KOPT-K1 (cell line): Measurements from ENCODE around the gene COLEC12.

Source experiments
- H3K27ac ChIP-seq: fragments of 200-600 bp; sonication (generic); 2 replicates; pipeline ENCODE4 v1.5.1; 2016; ENCODE audit warnings: antibody characterized with exemption, mild to moderate bottlenecking, low read depth, low read length; ENCODE audit not compliant: poor library complexity, severe bottlenecking
- H3K36me3 ChIP-seq: fragments of 200-600 bp; sonication (generic); 2 replicates; pipeline ENCODE4 v1.5.1; 2017; ENCODE audit warnings: antibody characterized with exemption, mild to moderate bottlenecking, low read length, moderate library complexity; ENCODE audit not compliant: insufficient read depth
- H3K9me3 ChIP-seq: fragments of 200-600 bp; sonication (generic); 2 replicates; pipeline ENCODE4 v1.5.1; 2017; ENCODE audit warnings: antibody characterized with exemption, low read length, mild to moderate bottlenecking; ENCODE audit not compliant: insufficient read depth, poor library complexity, severe bottlenecking

COLEC12 gene

GRCh38 chr18:369224-370015 lies 131.1 kb downstream of the COLEC12 start:
- H3K9me3 ChIP-seq = no peaks in the 10 kb centered on the region
- no peak overlapping the region for H3K27ac ChIP-seq
- H3K36me3 ChIP-seq = no peaks in the 10 kb centered on the region

GRCh38 chr18:366466-367061 lies 133.9 kb downstream of the COLEC12 start:
- no peak overlapping the region for H3K27ac ChIP-seq
- no peaks in the 10 kb centered on the region for H3K36me3 ChIP-seq
- no peaks in the 10 kb centered on the region for H3K9me3 ChIP-seq

DNA sequence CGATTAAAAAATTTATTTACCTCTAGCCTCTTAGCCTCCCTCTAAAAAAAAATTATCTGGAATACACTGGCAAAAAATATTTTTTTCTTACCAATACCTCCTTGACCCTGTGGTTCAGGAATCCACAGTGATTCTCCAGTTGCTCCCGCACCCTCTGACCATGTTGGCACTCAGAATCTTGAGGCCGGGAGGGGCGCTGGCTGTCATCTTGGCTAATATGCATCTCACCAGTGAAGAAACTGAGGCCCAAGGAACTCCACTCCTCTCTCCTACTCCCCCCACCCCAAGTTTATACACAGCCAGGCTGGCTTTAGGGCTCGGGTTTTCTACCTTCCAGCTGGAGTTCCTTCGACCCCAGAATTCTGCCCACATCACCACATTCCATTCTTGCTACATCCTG lies 134.8 kb downstream of the COLEC12 start:
- H3K9me3 ChIP-seq = no peaks in the 10 kb centered on the region
- H3K27ac ChIP-seq = no peak overlapping the region
- H3K36me3 ChIP-seq = no peaks in the 10 kb centered on the region

- Histone ChIP-seq H3K36me3 (no peaks in the 10 kb centered on the region), H3K27ac (no peak overlapping the region), H3K9me3 (no peaks in the 10 kb centered on the region)
These were observed 136.2 kb downstream of the COLEC12 start for GRCh38 chr18:364256-364826.

DNA sequence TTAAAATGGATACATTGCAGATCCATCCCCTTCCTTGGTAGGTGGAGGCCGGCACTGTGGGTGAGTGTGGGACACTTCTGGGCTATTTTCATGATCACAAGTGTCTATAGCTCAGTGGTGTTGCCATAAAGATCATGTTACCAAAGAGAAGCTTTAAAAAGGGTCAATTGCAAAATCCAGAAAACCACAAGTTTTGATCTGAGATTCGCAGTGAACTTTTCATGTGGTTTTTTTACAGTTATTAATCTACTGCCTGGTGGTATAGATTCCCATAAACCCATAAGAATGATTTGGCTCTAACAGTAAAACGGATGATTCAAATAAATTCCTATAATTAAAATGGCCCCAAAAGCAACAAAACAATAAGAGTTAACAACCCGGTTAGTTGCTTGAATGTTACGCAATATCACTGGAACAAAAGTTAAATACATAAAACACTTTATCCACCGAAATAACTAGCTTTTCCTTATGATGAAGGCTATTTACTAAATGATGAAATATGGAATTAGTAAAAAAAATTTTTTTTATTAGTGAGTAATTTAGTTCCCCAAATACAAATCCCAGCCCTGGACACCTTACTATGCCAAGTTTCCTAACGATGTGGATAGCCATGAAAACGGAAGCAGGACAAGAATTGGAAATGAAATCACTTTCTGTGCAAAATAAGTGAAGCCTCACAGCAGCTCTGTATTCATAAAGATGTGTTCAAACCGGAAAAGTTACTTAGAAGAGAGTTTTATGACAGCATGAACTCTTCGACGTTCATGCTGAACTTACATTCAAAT lies 137.0 kb downstream of the COLEC12 start:
- no peak overlapping the region for H3K27ac ChIP-seq
- H3K36me3 ChIP-seq = no peaks in the 10 kb centered on the region
- no peaks in the 10 kb centered on the region for H3K9me3 ChIP-seq

- no peaks in the 10 kb centered on the region for H3K36me3 ChIP-seq
- H3K27ac ChIP-seq = no peak overlapping the region
- H3K9me3 ChIP-seq = no peaks in the 10 kb centered on the region
These were observed 137.9 kb downstream of the COLEC12 start for GRCh38 chr18:362311-363290.

GRCh38 chr18:361941-362310 lies 138.6 kb downstream of the COLEC12 start:
- Histone ChIP-seq H3K36me3 (no peaks in the 10 kb centered on the region), H3K27ac (no peak overlapping the region), H3K9me3 (no peaks in the 10 kb centered on the region)

GRCh38 chr18:361100-361732 lies 139.3 kb downstream of the COLEC12 start:
- Histone ChIP-seq H3K27ac (no peak overlapping the region), H3K36me3 (no peaks in the 10 kb centered on the region), H3K9me3 (no peaks in the 10 kb centered on the region)

DNA sequence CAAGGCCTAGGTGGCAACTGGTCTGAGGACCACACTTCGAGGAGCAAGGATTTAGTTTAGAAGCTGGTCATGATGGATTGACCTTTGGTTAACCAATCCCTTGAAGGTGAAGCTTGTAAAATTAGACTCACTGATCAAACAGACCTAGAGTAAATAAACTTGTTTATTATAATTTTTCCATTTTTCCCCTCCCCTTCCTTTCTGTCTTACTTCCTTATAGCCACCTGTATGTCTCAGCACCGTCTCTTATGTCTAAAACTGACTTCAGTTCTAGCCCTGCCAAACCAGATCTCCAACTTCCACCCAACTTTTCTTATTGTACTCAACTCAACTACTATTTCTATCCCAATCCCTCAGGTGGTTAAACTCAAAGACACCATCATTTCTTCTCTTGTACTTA lies 139.8 kb downstream of the COLEC12 start:
- Histone ChIP-seq H3K27ac (no peak overlapping the region), H3K36me3 (no peaks in the 10 kb centered on the region), H3K9me3 (no peaks in the 10 kb centered on the region)

GRCh38 chr18:356778-357177 lies 143.7 kb downstream of the COLEC12 start:
- Histone ChIP-seq H3K36me3 (no peaks in the 10 kb centered on the region), H3K9me3 (no peaks in the 10 kb centered on the region), H3K27ac (no peak overlapping the region)

GRCh38 chr18:355678-356077 lies 144.8 kb downstream of the COLEC12 start:
- Histone ChIP-seq H3K27ac (no peak overlapping the region), H3K9me3 (no peaks in the 10 kb centered on the region), H3K36me3 (no peaks in the 10 kb centered on the region)

DNA sequence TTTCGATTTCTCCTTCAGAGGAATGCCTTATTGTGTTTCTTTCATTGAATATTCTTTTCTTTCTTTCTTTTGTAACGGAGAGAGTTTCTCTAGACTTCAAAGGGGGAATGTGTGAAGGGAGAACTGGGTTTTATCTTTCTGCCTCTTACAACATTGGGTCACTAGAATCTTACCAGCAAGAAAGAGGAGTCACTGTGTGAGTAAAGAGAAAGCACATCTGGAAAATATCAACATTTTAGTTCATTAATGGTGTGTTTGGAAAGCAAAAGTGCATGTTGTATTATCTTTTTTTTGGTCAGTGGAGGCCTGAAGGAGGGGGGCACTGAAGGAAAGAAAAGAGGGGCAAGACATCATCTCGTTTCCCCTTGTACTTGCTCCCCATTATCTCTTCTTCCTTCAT lies 146.0 kb downstream of the COLEC12 start:
- Histone ChIP-seq H3K27ac (no peak overlapping the region), H3K9me3 (no peaks in the 10 kb centered on the region), H3K36me3 (no peaks in the 10 kb centered on the region)

GRCh38 chr18:354003-354402 lies 146.5 kb downstream of the COLEC12 start:
- Histone ChIP-seq H3K36me3 (no peaks in the 10 kb centered on the region), H3K9me3 (no peaks in the 10 kb centered on the region), H3K27ac (no peak overlapping the region)

DNA sequence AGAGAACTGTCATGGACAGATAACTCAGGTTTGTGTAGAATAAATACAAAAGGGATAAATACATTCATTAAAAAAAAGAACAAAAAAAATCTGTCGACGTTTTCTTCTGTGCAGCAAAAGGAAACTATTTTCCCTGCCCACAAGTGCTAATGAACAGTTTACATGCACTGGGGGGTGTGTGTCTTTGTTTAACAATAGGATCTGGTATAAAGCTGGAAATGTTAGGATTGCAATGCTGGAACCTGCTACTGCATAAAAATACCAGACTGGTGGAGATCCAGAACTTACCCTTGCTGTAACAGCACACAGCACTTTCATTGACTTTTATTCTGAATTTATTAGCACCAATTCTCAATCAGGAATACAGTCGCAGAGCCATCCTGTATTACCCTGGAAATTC lies 148.1 kb downstream of the COLEC12 start:
- Histone ChIP-seq H3K36me3 (no peaks in the 10 kb centered on the region), H3K9me3 (no peaks in the 10 kb centered on the region), H3K27ac (no peak overlapping the region)
